ENCODE data around the gene DNAH12. TPM values are rescaled to one million over a fixed set of nuclear protein-coding genes. Genes with fewer than 3 reads are reported as not detected.

Gene DNAH12
- total and polyA plus RNA-seq, 2 experiments from 2014 or later, result not detected

GRCh38 chr3:57283334-57283733 lies 260.8 kb downstream of the DNAH12 start:
- H3F3A ChIP-seq (replicated peaks; ENCODE audit: low read depth), result no peaks in the 10 kb centered on the region
- H3K4me3 ChIP-seq, result no peak overlapping the region
- H3K9me3 Mint-ChIP-seq, result peaks cover 18% of the 10 kb centered on the region
- H3K9me2 ChIP-seq (ENCODE audit: insufficient read depth), result no peaks in the 10 kb centered on the region
- no peak overlapping the region for H2AFZ ChIP-seq
- H3K27ac Mint-ChIP-seq, result no peak overlapping the region
- no peak overlapping the region for H3K4me2 ChIP-seq
- no peaks in the 10 kb centered on the region for H3K27me3 Mint-ChIP-seq (ENCODE audit: insufficient read depth, low read depth, poor library complexity)
- H3K36me3 Mint-ChIP-seq (ENCODE audit: low read depth), result peaks cover 22% of the 10 kb centered on the region
- H3K27ac ChIP-seq (ENCODE audit: low read depth), result no peak overlapping the region
- no peaks in the 10 kb centered on the region; the same call in 1 of the 2 replicates for H3K36me3 ChIP-seq (ENCODE audit: insufficient read depth)
- H3K4me1 Mint-ChIP-seq, result no peaks in the 10 kb centered on the region
- TF ChIP-seq NANOG (IDR thresholded peaks at IDR 0.05; ENCODE audit: borderline replicate concordance) (no peak), ZNF114 (CRISPR knock-in tag; IDR thresholded peaks at IDR 0.05) (no peak), CTCF (conservative IDR thresholded peaks at IDR 0.05; ENCODE audit: low read depth in 2 of 2) (no peak), EZH2phosphoT487 (IDR thresholded peaks at IDR 0.05; ENCODE audit: unreplicated experiment) (no peak), POLR2AphosphoS5 (IDR thresholded peaks at IDR 0.05; ENCODE audit: low read depth) (no peak), JUNB (IDR thresholded peaks at IDR 0.05; ENCODE audit: unreplicated experiment) (no peak), ZNF462 (CRISPR knock-in tag; IDR thresholded peaks at IDR 0.05) (no peak), EZH2 (IDR thresholded peaks at IDR 0.05; ENCODE audit: low read depth, unreplicated experiment) (no peak), REST (IDR thresholded peaks at IDR 0.05; ENCODE audit: unreplicated experiment) (no peak), CREB1 (CRISPR knock-in tag; IDR thresholded peaks at IDR 0.05; ENCODE audit: low read depth) (no peak), ZNF331 (CRISPR knock-in tag; IDR thresholded peaks at IDR 0.05; ENCODE audit: low read depth) (no peak), STAT1 (IDR thresholded peaks at IDR 0.05; ENCODE audit: unreplicated experiment) (no peak), ETS1 (IDR thresholded peaks at IDR 0.05) (no peak)
- no peaks in the 10 kb centered on the region for H3K27me3 ChIP-seq (ENCODE audit: insufficient read depth)
- H3K4me3 Mint-ChIP-seq, result no peak overlapping the region
- DNase-seq (ENCODE audit: low spot score) (no peak), ATAC-seq (no peak)
- H3K79me2 ChIP-seq (replicated peaks; ENCODE audit: insufficient read depth), result no peaks in the 10 kb centered on the region
- no peaks in the 10 kb centered on the region for H4K20me1 ChIP-seq (replicated peaks; ENCODE audit: insufficient read depth)
- H3K4me1 ChIP-seq (ENCODE audit: insufficient read depth), result no peaks in the 10 kb centered on the region

All from GM23338 (cell line).